Activated CD8-positive, alpha-beta memory T cell treated with anti-CD3 and anti-CD28 coated beads for 24 hours (primary cell): ENCODE measurements around the gene CEMP1.
A peak's percentile ranks its signal among the peaks of the same experiment; 100 is the strongest.

ENCODE experiments used
- DNase-seq: peaks from one replicate; pipeline ENCODE4 v3.0.0-alpha.2; 2020

CEMP1 gene

DNA sequence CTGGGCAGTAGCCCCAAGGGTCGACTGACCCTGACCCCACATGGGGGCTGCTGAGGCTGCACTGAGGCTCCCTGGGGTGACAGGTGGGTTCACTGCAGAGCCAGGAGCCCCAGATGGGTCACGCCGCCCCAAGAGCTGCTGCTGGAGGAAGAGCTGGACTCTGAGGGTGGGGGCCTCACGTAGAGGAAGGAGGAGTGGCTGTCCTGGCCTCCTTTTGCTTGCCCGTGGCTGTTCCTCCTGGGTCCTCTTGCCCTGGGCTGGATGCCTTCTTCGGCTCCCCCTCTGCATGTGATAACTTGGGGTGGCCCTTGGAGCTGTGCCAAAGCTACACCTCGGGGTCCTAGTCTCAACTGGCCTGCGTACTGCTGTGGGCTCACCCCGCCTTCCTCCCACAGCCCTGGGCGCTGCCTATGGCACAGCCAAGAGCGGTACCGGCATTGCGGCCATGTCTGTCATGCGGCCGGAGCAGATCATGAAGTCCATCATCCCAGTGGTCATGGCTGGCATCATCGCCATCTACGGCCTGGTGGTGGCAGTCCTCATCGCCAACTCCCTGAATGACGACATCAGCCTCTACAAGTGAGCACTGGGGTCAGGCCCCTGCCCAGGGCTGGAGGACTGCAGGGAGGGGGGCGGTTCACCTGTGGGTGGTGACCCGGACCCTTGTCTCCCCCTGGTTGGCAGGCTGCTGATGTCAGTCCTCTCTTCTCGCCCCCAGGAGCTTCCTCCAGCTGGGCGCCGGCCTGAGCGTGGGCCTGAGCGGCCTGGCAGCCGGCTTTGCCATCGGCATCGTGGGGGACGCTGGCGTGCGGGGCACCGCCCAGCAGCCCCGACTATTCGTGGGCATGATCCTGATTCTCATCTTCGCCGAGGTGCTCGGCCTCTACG, 12.1 kb downstream of the CEMP1 start:
- DNase-seq = no peak

DNA sequence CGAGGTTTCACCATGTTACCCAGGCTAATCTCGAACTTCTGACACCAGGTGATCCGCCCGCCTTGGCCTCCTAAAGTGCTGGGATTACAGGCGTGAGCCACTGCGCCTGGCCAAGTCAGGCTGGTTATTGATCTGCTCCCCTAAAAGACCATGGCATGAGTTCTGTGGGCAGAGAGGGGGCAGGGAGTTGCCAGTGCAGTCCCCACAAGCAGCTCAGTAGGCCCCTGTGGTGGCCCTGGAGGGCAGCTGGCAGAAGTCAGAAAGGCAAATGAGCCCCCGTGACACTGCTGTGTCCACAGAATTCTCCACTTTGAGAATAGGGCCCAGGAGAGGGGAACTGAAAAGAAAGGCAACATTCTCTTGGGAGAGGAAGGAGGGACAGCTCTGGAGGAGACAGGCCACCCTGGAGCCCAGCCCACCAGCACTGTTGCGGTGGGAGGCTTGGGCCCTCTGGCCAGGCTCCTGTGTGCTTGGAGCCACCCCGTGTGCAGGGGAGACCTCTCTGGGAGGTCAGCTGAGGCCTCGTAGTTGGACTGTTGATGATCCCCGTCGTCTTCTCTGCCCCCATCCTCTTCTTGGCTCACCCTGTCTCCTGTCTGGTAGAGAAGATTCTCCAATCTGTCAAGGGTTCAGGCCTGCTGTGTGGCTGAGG, 13.1 kb downstream of the CEMP1 start:
- DNase-seq = no peak

DNA sequence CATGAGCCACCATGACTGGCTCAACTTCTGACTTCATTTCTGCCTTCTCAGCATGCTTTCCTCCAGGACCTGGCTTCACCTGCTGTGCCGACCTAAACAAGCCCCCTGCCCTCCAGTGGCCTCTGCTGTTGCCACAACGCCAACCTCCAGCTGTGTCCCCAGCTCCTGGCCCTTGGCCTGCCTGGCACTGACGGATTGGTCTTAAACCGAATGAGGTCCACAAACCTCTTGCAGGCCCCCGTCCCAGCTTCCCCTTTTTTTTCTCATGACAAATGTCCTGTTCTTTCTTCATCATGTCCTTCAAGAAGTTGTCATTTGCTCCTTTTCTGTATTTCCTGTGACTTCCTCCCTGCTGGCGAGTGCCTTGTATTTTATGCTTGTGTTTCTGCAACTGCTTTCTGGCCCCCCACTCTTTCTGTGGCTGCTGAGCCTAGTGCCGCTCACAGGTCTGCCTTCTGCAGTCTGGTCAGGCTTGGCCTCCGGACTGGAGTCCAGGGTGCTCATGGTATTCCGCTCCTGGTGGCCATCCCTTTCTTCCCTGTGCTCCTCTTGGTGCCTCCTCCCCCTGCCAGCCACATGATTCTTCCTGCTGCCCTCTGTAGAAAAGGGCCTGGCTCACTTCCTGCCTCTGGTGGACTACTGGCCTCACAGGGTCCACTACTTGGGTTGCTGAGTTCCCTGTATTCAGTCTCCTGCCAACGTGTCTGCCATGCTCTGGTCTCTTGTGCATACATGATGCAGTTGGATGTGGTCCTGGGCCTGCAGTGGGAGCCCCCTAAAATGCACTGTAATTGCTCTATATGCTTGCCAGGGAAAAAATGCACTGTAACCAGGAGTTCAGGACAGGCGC, 14.6 kb downstream of the CEMP1 start:
- no peak for DNase-seq

DNA sequence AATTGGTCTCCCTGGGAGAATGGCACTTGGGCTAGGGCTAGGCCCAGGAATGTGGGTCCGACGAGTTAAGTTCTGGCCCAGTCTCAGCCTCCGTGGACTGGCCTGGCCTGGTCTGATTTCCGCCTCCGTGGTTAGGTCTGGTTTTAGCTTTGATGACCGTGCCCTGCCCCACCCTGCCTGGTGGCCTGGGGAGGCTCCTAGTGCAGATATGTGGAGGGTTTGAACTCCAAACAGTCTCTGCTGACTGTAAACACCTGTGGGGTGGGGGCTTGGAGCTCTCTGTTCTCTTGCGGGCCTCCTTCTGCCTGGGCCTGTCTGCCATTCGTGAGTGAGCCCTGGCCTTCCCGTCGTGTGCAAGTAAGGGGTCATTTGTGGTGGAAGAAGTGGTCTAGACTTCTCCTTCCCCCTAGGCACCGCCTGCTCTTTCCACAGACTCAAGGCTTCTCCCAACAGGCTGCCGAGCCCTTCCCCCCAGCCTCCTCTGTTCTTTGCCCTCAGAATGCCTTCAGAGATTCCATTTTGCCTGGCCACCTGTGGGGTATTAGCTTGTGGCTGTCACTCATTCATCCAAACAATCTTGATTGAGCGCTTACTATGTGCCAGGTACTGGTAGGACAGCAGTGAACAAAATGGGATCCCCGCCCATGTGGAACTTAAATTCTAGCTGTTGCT, 15.9 kb downstream of the CEMP1 start:
- no peak for DNase-seq

DNA sequence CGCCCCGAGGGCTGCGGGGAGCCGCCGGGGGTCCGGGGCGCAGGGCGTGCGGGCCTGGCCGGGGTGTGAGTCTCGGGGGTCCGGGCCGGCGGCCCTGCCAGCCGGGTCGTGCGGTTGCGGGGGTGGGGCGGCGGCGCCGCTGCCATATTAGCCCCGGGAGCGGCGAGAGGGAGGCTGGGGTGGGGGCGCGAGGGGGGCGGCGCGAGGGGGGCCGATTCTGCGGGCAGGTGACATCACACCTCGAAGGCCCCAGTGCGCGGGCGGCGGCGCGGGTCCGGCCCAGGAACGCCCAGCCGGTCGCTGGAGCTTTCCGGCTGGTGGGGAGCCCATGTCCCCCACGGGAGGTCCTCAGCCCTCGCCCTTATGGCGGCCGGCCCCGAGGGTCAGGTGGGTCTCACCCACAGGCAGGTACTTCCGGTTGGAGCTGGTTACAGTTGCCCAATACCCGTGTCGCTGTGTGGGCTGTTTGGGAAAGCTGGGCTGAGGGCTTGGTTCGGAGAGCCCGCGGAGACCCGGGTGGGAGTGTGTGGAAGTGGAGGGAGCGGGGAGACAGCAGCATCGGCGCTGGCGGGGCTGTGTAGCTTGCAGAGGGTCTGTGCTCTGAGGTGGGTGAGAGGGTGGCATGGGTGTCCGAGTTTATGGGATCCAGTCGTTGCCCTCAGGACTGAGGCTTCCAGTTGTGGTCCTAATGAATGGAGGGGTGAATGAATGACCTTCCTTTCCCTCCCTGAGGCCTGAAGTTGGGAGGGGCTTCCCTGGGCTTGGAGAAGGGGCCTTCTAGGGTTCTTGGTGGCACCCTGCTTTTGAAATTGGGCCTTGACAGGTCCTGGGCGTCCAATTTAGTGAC, 16.7 kb downstream of the CEMP1 start:
- DNase-seq = no peak

DNA sequence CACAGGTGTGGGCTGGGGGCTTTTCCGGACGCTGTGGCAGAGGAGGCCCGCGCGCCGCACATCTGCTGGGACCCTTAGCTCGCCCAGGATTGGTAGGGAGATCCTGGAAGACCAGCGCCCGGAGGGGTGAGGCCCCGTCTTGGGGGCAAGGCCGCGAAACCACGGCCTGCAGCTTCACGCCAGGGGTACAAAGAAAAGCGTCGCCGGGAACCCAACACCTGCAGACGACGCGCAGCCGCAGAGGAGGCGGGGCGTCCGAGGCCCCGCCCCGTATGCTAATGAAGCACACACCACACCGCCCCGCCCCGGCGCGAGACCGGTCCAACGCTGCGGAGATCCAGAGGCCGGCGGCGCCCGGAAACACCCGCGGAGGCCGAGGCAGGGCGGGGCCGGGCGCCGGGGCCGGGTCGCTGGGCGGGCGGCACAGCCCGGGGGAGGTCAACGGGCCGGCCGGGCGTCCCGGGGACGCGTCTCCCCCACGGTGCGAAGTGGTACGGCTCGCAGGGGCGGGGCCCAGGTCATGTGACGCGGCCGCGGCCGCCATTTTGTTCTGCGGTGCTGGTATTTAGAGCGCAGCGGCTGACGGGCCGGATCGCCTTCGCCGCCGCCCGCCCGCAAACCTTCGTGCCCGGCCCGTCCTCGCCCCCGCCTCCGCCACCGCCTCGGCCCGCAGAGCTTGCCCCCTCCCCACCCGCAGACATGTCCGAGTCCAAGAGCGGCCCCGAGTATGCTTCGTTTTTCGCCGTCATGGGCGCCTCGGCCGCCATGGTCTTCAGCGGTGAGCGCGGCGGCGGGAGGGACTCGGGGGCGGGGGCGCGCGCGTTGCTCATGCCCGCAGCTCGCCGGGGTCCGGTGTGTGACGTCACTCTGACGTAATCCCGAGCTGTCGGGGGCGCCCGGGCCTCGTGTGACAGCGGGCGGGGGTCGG, 17.5 kb downstream of the CEMP1 start, which contains the start of gene ATP6V0C:
Gene ATP6V0C, plus strand, starts transcription at position 548 of the 928 bp plus-strand sequence. Its CDS starts 152 bp downstream, at position 700.
- DNase-seq = peak; percentile 96

DNA sequence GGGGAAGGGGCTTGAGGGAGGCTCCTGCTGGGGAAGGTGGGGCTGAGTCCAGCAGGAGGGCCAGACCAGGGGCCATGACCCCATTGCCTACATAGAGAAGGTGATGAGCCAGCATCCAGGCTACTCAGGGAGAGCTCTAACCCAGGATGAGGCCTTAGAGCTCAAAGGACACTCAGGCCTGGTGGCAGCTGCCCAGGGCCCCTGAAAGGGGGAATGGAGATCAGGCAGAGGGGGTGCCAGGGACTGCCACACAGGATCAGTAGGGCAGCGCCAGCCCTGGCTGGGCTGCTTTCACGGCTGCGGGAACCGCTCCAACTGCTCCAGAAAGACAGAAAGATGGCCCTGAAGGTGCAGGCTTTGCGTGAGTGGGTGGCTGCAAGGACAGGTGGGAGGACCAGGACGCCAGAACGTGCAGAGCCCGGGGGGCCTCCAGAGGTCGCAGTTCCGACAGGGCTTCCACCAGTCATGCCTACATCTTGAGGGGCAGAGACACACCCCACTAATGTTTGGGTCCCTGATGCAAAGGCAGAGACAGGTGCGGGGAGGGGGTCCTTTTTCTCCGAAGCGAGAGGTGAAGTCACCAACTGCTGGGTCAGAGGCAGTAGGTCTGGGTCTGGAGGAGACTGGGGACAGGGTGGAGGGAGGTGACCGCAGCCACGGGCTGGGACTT, 18.3 kb downstream of the CEMP1 start:
- DNase-seq = no peak

DNA sequence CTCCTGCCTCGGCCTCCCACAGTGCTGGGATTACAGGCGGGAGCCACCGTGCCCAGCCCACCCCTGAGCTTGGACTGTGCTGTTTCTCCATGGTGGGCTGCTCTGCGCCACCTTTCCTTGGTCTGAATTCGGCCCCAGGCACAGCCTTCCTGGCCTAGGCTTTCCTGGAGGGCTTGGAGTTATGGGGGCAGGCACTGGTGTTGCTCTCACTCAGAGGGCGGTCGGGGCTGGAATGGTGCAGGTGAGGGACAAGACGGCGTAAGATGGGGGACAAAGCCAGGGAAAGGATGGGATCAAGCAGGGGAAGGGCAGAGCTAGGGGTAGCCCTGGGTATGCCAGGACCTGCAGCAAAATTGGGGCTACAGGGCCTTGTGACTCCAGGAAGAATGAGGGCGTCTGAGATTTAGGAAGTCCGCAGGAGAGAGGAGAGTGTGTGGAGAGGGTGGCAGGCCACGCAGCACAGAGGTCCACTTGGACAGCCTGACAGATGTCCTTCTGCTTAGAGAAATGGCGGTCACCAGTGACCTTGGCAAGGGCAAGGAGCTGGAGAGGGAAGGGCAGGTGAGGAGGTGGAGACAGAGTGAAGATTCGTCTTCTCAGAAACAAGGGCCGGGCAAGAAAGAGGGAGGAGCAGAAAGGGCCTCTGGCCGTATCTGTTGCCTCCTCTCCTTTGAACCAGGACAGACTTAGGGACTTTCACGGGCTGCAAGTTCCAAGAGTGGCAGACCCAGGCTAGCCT, 19.0 kb downstream of the CEMP1 start:
- no peak for DNase-seq

DNA sequence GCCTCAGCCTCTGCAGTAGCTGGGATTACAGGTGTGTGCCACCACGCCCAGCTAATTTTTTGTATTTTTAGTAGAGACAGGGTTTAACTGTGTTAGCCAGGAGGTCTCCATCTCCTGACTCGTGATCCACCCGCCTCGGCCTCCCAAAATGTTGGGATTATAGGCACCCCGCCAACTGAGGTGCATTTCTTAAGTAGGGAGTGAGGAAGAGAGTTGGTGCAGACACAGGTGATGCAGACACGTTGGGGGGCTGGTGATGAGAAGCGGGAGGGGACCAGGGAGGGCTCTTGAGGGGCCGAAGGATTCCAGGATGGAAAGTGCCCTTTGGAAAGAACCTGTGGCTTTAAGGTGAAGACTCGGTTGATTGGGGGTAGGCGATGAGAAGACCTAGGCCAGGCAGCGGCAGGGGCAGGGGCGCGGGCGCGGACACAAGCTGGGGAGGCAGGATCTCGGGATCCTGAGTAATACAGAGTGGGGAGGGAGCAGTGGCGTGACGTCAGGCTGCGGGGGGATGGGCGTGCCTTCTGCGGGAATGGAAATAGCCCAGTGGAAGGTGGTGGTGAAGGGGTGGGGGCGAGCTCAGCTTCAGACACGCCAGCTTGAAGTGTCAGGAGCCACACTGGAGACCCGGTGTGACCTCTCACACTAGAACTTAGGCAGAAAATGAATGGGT, 19.9 kb downstream of the CEMP1 start:
- DNase-seq = no peak

DNA sequence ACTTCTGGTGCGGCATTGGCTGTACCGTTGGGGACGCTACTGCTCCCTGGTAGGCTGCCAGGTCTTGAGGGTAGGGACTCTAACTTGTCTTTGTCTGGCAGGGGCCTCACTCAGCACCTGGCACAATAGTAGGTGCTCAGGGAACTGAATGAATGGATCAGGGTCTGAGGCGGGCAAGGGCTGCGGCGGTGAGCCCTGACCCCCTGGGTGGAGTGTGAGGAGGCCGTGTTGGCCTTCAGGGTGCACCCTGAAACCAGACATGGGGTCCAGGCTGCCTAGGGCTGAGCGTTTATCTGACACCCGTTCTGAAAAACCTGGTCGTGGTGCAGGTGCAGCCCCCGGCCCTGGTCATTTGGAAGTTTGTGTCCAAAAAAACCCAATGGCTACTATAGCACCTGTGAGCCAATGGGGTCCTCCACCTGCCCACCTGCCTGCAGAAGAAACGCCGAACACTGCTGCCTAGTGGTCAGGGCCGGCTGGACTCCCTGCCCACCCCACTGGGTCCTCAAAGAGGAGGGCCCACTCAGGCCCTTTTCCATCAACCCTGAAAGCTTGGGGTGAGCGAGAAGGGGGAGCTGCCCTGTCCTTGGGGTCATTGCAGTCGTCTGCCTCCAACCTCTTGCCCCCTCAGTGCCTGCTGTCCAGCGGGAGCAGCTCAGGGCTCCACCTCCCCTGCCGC, 22.3 kb downstream of the CEMP1 start:
- no peak for DNase-seq

DNA sequence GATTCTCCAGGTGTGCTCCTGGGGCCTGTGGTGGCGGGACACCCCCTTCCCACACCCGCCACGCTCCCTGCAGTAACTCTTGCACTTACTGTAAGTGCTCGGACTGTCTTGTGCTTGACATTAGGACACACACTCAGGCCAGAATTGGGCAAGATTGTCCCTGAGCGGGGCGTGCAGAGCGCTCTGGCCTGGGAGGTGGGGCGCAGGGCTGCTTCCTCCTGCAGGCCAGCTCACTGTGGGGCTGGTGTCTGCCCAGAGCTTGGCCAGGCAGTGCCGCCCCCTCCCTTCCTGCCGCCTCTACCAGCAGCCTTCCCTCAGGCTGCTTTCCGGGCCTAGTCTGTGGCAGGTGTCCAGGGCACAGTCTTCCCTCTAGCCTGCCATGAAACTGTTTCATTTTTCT, 23.5 kb downstream of the CEMP1 start:
- no peak for DNase-seq

DNA sequence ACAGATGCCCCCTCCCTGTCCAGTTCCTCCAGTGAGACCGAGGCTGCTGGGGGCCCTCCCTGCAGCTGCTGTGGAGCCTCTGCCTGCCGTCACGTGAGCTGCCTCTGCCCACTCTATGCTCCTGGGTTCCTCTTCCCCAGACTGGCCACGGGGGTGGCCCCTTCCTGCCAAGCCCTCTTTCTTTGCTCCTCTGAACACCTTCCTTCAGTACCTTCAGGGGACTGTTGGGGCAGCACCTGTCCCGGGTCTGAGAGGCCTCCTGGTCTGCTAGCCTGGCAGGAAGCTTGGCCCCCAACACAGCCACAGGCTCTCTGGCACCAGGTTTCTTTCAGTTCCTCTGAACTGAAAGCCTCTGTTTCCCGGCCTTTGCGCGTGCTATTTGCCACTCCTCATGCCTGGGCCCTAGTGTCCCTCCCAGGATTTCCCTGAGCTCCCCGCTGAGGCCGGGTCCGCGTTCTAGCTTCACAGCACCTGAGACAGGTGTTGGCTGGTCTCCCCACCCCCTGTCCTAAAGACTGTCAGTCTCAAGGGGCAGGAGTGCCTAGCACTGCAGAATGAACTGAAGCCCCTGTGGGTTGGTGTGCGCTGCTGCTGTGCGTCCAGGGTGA, 24.1 kb downstream of the CEMP1 start:
- DNase-seq = no peak

DNA sequence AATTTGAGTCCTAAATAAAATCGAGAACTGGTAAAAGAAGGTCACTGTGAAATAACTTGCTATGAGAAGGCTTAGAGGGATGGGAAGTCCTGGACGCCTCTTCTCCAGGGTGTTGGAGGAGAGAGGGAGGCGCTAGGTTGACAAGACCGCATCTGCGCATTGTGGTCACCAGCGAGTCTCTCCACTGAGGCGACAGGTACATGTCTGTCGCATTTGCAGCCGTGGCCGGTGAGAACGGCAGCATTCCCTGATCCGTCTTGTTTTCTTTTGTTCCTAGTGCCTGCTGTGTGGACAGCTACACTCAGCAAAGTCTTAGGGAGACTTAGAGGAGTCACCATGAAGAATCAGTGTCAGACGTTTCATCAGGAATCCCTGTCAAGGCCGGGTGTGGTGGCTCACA, 25.5 kb downstream of the CEMP1 start:
- DNase-seq = no peak

DNA sequence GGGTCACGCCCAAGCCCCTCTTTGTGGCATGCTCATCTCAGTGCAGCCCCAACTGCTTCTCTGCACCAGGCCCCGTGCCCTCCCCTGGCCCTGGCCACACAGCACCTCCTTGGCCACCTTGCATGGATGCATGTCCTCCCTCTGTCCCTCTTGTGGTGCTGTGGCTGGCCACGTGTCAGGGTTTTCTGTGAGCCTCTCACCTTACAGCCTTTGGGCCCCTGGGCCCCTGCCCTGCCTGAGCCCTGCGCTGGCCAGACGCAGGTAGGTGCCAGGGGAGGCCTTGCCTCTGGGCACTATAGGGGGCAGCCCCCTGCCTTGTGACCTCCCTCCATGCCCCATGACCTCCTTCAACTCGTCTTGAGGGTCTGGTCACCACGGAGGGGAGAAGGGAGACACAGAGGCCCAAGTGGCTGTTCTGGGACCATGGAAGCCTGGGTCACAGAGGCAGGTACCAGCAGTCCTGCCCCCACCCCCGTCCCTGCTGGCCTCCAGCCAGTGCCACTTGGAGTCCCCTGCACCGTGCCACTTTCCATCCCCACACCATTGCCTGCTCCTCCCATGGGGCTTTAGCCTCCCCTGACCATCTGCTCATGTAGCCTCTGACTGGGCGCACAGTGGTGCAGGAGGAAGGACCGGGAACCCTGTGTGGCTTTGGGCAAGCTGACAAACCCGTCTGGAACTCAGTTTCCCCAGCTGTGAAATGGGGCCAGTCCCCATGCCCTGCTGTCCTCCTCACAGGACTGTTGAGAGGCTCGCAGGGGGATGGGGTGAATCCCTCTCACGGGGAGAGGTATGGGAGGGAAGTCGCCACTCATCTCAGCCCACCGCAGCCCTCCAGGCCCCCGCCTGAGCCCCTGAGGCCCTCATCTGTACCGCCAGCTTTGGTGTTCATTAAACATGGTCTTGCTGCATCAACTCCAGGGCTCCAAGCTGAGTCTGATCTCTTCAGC, 29.0 kb downstream of the CEMP1 start:
- DNase-seq = no peak

DNA sequence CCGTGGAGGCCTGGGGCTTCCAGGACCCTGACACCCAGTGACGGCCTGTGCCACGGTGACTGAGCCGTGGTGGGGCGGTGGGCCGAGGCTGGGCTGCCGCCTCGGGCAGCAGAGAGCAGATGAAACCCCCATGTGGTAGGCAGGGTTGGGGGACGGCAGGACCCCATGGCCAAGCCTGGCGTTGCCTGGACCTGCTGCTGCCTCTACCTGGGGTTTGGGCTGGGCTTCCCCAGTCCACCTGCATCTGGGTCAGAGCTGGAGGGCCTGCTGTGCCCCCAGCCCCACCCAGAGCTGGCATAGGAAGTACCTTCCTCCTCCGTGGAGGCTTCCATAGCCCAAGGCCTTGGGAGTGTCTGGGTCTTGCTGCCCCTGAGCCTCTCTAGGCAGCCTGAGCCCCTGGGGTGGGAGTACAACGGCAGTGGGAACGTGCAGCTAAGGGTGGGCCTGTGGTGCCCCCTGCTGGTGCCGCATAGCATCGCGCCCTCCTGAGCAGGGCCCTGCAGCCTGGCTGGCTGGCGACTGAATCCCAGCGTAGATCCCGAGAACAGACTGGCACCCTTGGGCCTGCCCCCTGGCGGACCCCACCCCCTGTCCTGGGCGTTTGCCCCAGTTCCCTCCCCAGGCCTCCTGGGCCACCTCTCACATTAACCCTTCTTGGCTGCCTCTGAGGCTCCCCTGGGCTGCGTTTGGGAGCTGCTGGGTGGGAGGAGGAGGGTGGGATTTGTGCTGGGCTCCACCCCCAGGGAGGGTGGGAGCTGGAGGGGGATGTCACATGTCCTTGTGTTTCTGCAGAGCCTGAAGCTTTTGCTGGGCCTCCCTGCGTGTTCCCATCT, 30.1 kb downstream of the CEMP1 start:
- DNase-seq = peak; percentile 95
